Activated T-cell treated with anti-CD3 and anti-CD28 coated beads, Interleukin-2, amount 50 U/mL, for 4 hours (primary cell): ENCODE data around the gene CBX4. TPM values are rescaled to one million over a fixed set of nuclear protein-coding genes. Genes with fewer than 3 reads are reported as not detected.

ENCODE experiments used
- total RNA-seq, 3 donors: library from RNA; stranded (reverse); gene quantifications; one replicate each; pipeline ENCODE4 v1.2.1, GENCODE V29; 2021

The CBX4 gene
- total RNA-seq, 3 donors from 2014 or later = 15.3 to 16.4 (median 15.3) TPM

Other genes starting within 250 kb of the CBX4 start
- gene RBFOX3, start 228.4 kb downstream of the CBX4 start, total RNA-seq = not detected
- not detected for gene ENPP7, start 108.5 kb downstream of the CBX4 start, total RNA-seq
- gene CBX2, start 61.3 kb downstream of the CBX4 start, total RNA-seq = 1 to 10 TPM; 1.0 to 2.6 (median 1.4) TPM
- 1 to 10 TPM; 1.7 to 4.3 (median 3.1) TPM for gene CBX8, start 42.4 kb downstream of the CBX4 start, total RNA-seq
- gene TBC1D16, start 196.4 kb upstream of the CBX4 start, total RNA-seq = 1 to 10 TPM; 2.2 to 3.3 (median 2.6) TPM
- under 1 TPM; 0.25 to 0.98 (median 0.29) TPM for gene CCDC40, start 197.2 kb upstream of the CBX4 start, total RNA-seq